Measurements from ENCODE around the gene ZNF747. TPM values are rescaled to one million over a fixed set of nuclear protein-coding genes. Genes with fewer than 3 reads are reported as not detected.

ZNF747 gene
- total and polyA plus RNA-seq, 10 of the 15 experiments (the other 5 are each of a cell fraction or from before 2014, with no cell fraction given): 1.0 to 13.0 (median 7.2) TPM

DNA sequence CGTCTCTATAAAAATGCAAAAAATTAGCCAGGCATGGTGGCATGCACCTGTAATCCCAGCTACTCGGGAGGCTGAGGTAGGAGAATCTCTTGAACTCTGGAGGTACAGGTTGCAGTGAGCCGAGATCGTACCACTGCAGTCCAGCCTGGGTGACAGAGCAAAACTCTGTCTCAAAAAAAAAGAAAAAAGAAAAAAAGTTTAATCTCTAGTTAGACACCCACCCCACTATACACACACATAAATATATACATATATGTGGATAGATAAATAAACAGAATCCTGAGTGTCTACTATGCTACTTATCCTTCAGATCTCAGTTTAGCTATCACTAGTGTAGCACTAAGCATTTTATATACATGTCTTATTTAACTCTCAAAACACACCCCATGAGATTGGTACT is 43.4 kb downstream of the ZNF747 start:
- POLR2A ChIA-PET: interaction anchor here (0.6 kb wide), 1 partner anchor 31 kb away, joined by 3 read pairs; no protein-coding TSS in a partner anchor
- TF ChIP-seq, protein P1, sequence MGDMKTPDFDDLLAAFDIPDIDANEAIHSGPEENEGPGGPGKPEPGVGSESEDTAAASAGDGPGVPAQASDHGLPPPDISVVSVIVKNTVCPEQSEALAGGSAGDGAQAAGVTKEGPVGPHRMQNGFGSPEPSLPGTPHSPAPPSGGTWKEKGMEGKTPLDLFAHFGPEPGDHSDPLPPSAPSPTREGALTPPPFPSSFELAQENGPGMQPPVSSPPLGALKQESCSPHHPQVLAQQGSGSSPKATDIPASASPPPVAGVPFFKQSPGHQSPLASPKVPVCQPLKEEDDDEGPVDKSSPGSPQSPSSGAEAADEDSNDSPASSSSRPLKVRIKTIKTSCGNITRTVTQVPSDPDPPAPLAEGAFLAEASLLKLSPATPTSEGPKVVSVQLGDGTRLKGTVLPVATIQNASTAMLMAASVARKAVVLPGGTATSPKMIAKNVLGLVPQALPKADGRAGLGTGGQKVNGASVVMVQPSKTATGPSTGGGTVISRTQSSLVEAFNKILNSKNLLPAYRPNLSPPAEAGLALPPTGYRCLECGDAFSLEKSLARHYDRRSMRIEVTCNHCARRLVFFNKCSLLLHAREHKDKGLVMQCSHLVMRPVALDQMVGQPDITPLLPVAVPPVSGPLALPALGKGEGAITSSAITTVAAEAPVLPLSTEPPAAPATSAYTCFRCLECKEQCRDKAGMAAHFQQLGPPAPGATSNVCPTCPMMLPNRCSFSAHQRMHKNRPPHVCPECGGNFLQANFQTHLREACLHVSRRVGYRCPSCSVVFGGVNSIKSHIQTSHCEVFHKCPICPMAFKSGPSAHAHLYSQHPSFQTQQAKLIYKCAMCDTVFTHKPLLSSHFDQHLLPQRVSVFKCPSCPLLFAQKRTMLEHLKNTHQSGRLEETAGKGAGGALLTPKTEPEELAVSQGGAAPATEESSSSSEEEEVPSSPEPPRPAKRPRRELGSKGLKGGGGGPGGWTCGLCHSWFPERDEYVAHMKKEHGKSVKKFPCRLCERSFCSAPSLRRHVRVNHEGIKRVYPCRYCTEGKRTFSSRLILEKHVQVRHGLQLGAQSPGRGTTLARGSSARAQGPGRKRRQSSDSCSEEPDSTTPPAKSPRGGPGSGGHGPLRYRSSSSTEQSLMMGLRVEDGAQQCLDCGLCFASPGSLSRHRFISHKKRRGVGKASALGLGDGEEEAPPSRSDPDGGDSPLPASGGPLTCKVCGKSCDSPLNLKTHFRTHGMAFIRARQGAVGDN (IDR thresholded peaks at IDR 0.05): no peak
- TF ChIP-seq TCF12 (IDR thresholded peaks at IDR 0.05; ENCODE audit: low read depth, low read length): no peak
- TF ChIP-seq, protein P2, sequence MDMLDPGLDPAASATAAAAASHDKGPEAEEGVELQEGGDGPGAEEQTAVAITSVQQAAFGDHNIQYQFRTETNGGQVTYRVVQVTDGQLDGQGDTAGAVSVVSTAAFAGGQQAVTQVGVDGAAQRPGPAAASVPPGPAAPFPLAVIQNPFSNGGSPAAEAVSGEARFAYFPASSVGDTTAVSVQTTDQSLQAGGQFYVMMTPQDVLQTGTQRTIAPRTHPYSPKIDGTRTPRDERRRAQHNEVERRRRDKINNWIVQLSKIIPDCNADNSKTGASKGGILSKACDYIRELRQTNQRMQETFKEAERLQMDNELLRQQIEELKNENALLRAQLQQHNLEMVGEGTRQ (IDR thresholded peaks at IDR 0.05; ENCODE audit: borderline replicate concordance, low read depth, low read length): no peak
- TF ChIP-seq CEBPB (IDR thresholded peaks at IDR 0.05; ENCODE audit: borderline replicate concordance in 1 of 2, low read depth in 2 of 2, low read length in 2 of 2): no peak
- TF ChIP-seq JUNB (IDR thresholded peaks at IDR 0.05): no peak
- TF ChIP-seq CREM (IDR thresholded peaks at IDR 0.05; ENCODE audit: low read depth): no peak
- TF ChIP-seq, protein P3, sequence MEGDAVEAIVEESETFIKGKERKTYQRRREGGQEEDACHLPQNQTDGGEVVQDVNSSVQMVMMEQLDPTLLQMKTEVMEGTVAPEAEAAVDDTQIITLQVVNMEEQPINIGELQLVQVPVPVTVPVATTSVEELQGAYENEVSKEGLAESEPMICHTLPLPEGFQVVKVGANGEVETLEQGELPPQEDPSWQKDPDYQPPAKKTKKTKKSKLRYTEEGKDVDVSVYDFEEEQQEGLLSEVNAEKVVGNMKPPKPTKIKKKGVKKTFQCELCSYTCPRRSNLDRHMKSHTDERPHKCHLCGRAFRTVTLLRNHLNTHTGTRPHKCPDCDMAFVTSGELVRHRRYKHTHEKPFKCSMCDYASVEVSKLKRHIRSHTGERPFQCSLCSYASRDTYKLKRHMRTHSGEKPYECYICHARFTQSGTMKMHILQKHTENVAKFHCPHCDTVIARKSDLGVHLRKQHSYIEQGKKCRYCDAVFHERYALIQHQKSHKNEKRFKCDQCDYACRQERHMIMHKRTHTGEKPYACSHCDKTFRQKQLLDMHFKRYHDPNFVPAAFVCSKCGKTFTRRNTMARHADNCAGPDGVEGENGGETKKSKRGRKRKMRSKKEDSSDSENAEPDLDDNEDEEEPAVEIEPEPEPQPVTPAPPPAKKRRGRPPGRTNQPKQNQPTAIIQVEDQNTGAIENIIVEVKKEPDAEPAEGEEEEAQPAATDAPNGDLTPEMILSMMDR (IDR thresholded peaks at IDR 0.05 in 2 of 3, conservative IDR thresholded peaks at IDR 0.05 in 1 of 3; ENCODE audit: control insufficient read depth in 2 of 3, extremely low read depth in 1 of 3, insufficient read depth in 1 of 3, low read depth in 3 of 3, low read length in 3 of 3): no peak
- no peak for TF ChIP-seq SIX5 (IDR thresholded peaks at IDR 0.05; ENCODE audit: low read depth, low read length, severe bottlenecking)
- TF ChIP-seq KAT2A (conservative IDR thresholded peaks at IDR 0.05; ENCODE audit: control insufficient read depth, low read depth, low read length): no peak
- TF ChIP-seq CHD2 (IDR thresholded peaks at IDR 0.05; ENCODE audit: borderline replicate concordance, low read depth, low read length): no peak
- no peak for TF ChIP-seq ESRRA (IDR thresholded peaks at IDR 0.05; ENCODE audit: low read length)
- TF ChIP-seq NR2F1 (conservative IDR thresholded peaks at IDR 0.05): no peak
- no peak for TF ChIP-seq ZZZ3 (IDR thresholded peaks at IDR 0.05; ENCODE audit: control insufficient read depth, insufficient read length, low read depth)
- no peak for TF ChIP-seq RAD21 (IDR thresholded peaks at IDR 0.05; ENCODE audit: insufficient read depth, low read depth, low read length)
- TF ChIP-seq CHD1 (IDR thresholded peaks at IDR 0.05; ENCODE audit: low read depth, low read length): no peak
- no peak for TF ChIP-seq IRF4 (IDR thresholded peaks at IDR 0.05; ENCODE audit: low read depth, low read length)
- no peak for TF ChIP-seq PML (IDR thresholded peaks at IDR 0.05; ENCODE audit: low read length)

More for the DNA sequence above, 43.4 kb downstream of the ZNF747 start:
- FAIRE-seq (no peak), DNase-seq (ENCODE audit: low read depth, low spot score) (no peak), ATAC-seq (no peak)
- in situ Hi-C loops (cut with MboI): no loop called here
- no peak overlapping the region for H3K9ac ChIP-seq (ENCODE audit: control insufficient read depth, insufficient read depth, low read length)
- H4K20me1 ChIP-seq (ENCODE audit: control insufficient read depth, insufficient read depth): no peaks in the 10 kb centered on the region
- H3K27ac ChIP-seq (ENCODE audit: control insufficient read depth, insufficient read depth): no peak overlapping the region
- ChIA-PET CTCF (interaction anchor here (0.7 to 2.1 kb wide), 6 partner anchors 10 to 61 kb away, joined by 3 to 8 read pairs (median 4); partner anchors contain the start of genes DCTPP1 and ITGAL), RAD21 (ENCODE audit: unreplicated experiment) (interaction anchor here (0.6 to 1.6 kb wide), 4 partner anchors 9 to 124 kb away, joined by 3 read pairs; no protein-coding TSS in a partner anchor), SMC1A (ENCODE audit: uncharacterized antibody, unreplicated experiment) (interaction anchor here (0.9 kb wide), 1 partner anchor 10 kb away, joined by 3 read pairs; no protein-coding TSS in a partner anchor)
- H3K4me1 ChIP-seq (ENCODE audit: control insufficient read depth, insufficient read depth, low read length): peaks cover 4% of the 10 kb centered on the region
- H3K9me3 ChIP-seq (replicated peaks; ENCODE audit: control insufficient read depth, insufficient read depth, low read length): no peaks in the 10 kb centered on the region
- intact Hi-C loops (cut with micrococcal nuclease; ENCODE audit: unreplicated experiment): no loop called here
- H3K27me3 ChIP-seq (replicated peaks in 1 of 2; ENCODE audit: control insufficient read depth in 2 of 2, insufficient read depth in 2 of 2, low read length in 1 of 2): no peaks in the 10 kb centered on the region
- H2AFZ ChIP-seq (ENCODE audit: control insufficient read depth, low read depth, low read length): no peak overlapping the region
- no peak overlapping the region for H3K4me2 ChIP-seq (ENCODE audit: control insufficient read depth, insufficient read depth)
- H3K79me2 ChIP-seq (ENCODE audit: control insufficient read depth, insufficient read depth, low read length): no peaks in the 10 kb centered on the region
- H3K4me3 ChIP-seq: no peak overlapping the region
- WGBS (ENCODE audit: insufficient coverage, insufficient replicate concordance, low lambda C conversion rate, missing lambda C conversion rate): 80% methylated on average over 4 of the region's 4 CpGs
- BruUV-seq (replicated peaks): no TSS peak
- H3K36me3 ChIP-seq (ENCODE audit: control insufficient read depth in 2 of 2, insufficient read depth in 2 of 2, low read length in 1 of 2): peaks cover 11 to 27% of the 10 kb centered on the region in 2 experiments
